GM12878 (cell line): ENCODE measurements around the gene GNRHR. TPM values are rescaled to one million over a fixed set of nuclear protein-coding genes. Genes with fewer than 3 reads are reported as not detected.

Experiments used
- IRF3 ChIP-seq: fragments of 450-650 bp; IDR thresholded peaks from 2 replicates; pipeline ENCODE4 v1.6.1; 2014; ENCODE audit warnings: mild to moderate bottlenecking
- KLF5 ChIP-seq: fragments of 450-650 bp; IDR thresholded peaks from 2 replicates; pipeline ENCODE4 v1.6.1; 2014; ENCODE audit warnings: mild to moderate bottlenecking; ENCODE audit not compliant: partially characterized antibody
- NR2C2 ChIP-seq: IDR thresholded peaks from 2 replicates; pipeline ENCODE4 v1.6.1; 2011; ENCODE audit warnings: borderline replicate concordance, low read depth; ENCODE audit not compliant: control insufficient read depth, insufficient read length
- PRDM15 ChIP-seq: fragments of 450-650 bp; formaldehyde crosslinking; IDR thresholded peaks from 2 replicates; pipeline ENCODE4 v1.4.0; 2020; ENCODE audit warnings: mild to moderate bottlenecking, moderate library complexity
- RCOR1 ChIP-seq: conservative IDR thresholded peaks from 2 replicates; pipeline ENCODE4 v1.6.1; 2012; ENCODE audit warnings: low read depth, low read length, improper control_type of control experiment
- SIN3A ChIP-seq: IDR thresholded peaks from 2 replicates; pipeline ENCODE4 v1.6.1; 2012; ENCODE audit warnings: low read depth, low read length, improper control_type of control experiment
- polyA plus RNA-seq, 11 experiments: library from polyadenylated mRNA; depleted of rRNA in 4 of 11; unstranded in 6 of 11; stranded (reverse) in 5 of 11; fragments of >200 nt; fragmentation: Nextera tagmentation in 4 of 11; fragmentation: Illumina TruSeq in 1 of 11; extraction: Ambion mirVana in 4 of 11; extraction: Trizol in 1 of 11; gene quantifications; 1 replicate in 1 of 11; 2 replicates in 10 of 11; pipeline versions ENCODE4 v1.2.1 to v1.2.3, GENCODE V29; 2011 to 2016; ENCODE audit warnings: inconsistent platforms in 2 of 11, missing spikeins in 2 of 11, low read depth in 1 of 11
- total RNA-seq, 4 experiments: library from RNA; depleted of rRNA in 3 of 4; stranded (reverse); fragments of >200 nt in 3 of 4; fragmentation: Illumina TruSeq in 1 of 4; extraction: Trizol in 1 of 4; gene quantifications; 2 replicates each; pipeline versions ENCODE4 v1.2.1 to v1.2.3, GENCODE V29; 2013 to 2021

Gene GNRHR
- total and polyA plus RNA-seq, 10 of the 15 experiments (the other 5 are each of a cell fraction or from before 2014, with no cell fraction given), result 0.02 to 0.12 (median 0.08) TPM; not detected in 7

- TF ChIP-seq PRDM15 (CRISPR knock-in tag) (no peak), IRF3 (no peak), KLF5 (no peak), NR2C2 (no peak), RCOR1 (no peak), SIN3A (no peak)
Measured at GRCh38 chr4:67700116-67700737, 54.0 kb downstream of the GNRHR start (continued).
